GM12878 (cell line): ENCODE results near the gene PRPF6. TPM values are rescaled to one million over a fixed set of nuclear protein-coding genes. Genes with fewer than 3 reads are reported as not detected.

ENCODE experiments used
- BACH1 ChIP-seq: fragments of 450-650 bp; IDR thresholded peaks from 2 replicates; pipeline ENCODE4 v1.6.1; 2017; ENCODE audit warnings: mild to moderate bottlenecking, borderline replicate concordance
- BHLHE40 ChIP-seq, 2 experiments: fragments of 450-650 bp in 1 of 2; IDR thresholded peaks; 2 replicates each; pipeline ENCODE4 v1.6.1; 2011 to 2017; ENCODE audit warnings: low read depth in 2 of 2, borderline replicate concordance in 1 of 2, improper control_type of control experiment in 1 of 2, low read length in 1 of 2, mild to moderate bottlenecking in 1 of 2
- EGR1 ChIP-seq, 2 experiments: IDR thresholded peaks; 1 replicate in 1 of 2; 2 replicates in 1 of 2; pipeline ENCODE4 v1.6.1; 2011 to 2012; ENCODE audit warnings: low read depth in 2 of 2, low read length in 2 of 2, borderline replicate concordance in 1 of 2, mild to moderate bottlenecking in 1 of 2, moderate library complexity in 1 of 2
- ETV6 ChIP-seq, 2 experiments: fragments of 450-650 bp in 1 of 2; IDR thresholded peaks in 1 of 2; conservative IDR thresholded peaks in 1 of 2; 2 replicates each; pipeline ENCODE4 v1.6.1; 2014; ENCODE audit warnings: antibody characterized with exemption in 1 of 2, borderline replicate concordance in 1 of 2, low read depth in 1 of 2, mild to moderate bottlenecking in 1 of 2, moderate library complexity in 1 of 2
- FOXM1 ChIP-seq: IDR thresholded peaks from 2 replicates; pipeline ENCODE4 v1.6.1; 2012; ENCODE audit warnings: low read depth, mild to moderate bottlenecking, inconsistent platforms, low read length, moderate library complexity
- HDAC6 ChIP-seq: fragments of 200-600 bp; sonication (generic); IDR thresholded peaks from one replicate; pipeline ENCODE4 v1.8.0; 2017; ENCODE audit warnings: antibody characterized with exemption; ENCODE audit not compliant: unreplicated experiment
- IKZF1 ChIP-seq: fragments of 450-650 bp; conservative IDR thresholded peaks from 2 replicates; pipeline ENCODE4 v1.6.1; 2017; ENCODE audit warnings: antibody characterized with exemption, mild to moderate bottlenecking
- IKZF2 ChIP-seq, 2 experiments: fragments of 450-650 bp; IDR thresholded peaks; 2 replicates each; pipeline ENCODE4 v1.6.1; 2017; ENCODE audit warnings: mild to moderate bottlenecking in 2 of 2, moderate library complexity in 2 of 2
- LARP7 ChIP-seq: fragments of 450-650 bp; IDR thresholded peaks from 2 replicates; pipeline ENCODE4 v1.6.1; 2017; ENCODE audit warnings: mild to moderate bottlenecking
- MXI1 ChIP-seq: fragments of 150-350 bp; IDR thresholded peaks from 2 replicates; pipeline ENCODE4 v1.6.1; 2011; ENCODE audit warnings: low read depth, mild to moderate bottlenecking, inconsistent platforms, low read length, improper control_type of control experiment
- MYC ChIP-seq: IDR thresholded peaks from 2 replicates; pipeline ENCODE4 v1.6.1; 2011; ENCODE audit warnings: mild to moderate bottlenecking, low read length, moderate library complexity, inconsistent platforms; ENCODE audit not compliant: insufficient read depth, insufficient replicate concordance, insufficient read length, severe bottlenecking
- NR2C1 ChIP-seq: fragments of 450-650 bp; IDR thresholded peaks from 2 replicates; pipeline ENCODE4 v1.6.1; 2017; ENCODE audit warnings: antibody characterized with exemption, mild to moderate bottlenecking, moderate library complexity
- POLR2A ChIP-seq: IDR thresholded peaks from 2 replicates; pipeline ENCODE4 v1.6.1; 2011; ENCODE audit warnings: low read depth, mild to moderate bottlenecking, low read length
- RB1 ChIP-seq: fragments of 450-650 bp; formaldehyde crosslinking; IDR thresholded peaks from 2 replicates; pipeline ENCODE4 v1.6.1; 2017; ENCODE audit warnings: mild to moderate bottlenecking, borderline replicate concordance
- RELA ChIP-seq: fragments of 450-650 bp; IDR thresholded peaks from 2 replicates; pipeline ENCODE4 v1.8.0; 2014; ENCODE audit warnings: borderline replicate concordance; ENCODE audit not compliant: partially characterized antibody
- RUNX3 ChIP-seq: IDR thresholded peaks from 2 replicates; pipeline ENCODE4 v1.6.1; 2012; ENCODE audit warnings: low read length, inconsistent platforms
- SIN3A ChIP-seq: IDR thresholded peaks from 2 replicates; pipeline ENCODE4 v1.6.1; 2012; ENCODE audit warnings: low read depth, low read length, improper control_type of control experiment
- SPI1 ChIP-seq: IDR thresholded peaks from 2 replicates; pipeline ENCODE4 v1.6.1; 2011; ENCODE audit warnings: low read depth, mild to moderate bottlenecking, low read length, moderate library complexity, borderline replicate concordance; ENCODE audit not compliant: insufficient read depth
- SREBF1 ChIP-seq: IDR thresholded peaks from 2 replicates; pipeline ENCODE4 v1.6.1; 2012; ENCODE audit warnings: mild to moderate bottlenecking, low read length
- ZNF217 ChIP-seq: fragments of 450-650 bp; IDR thresholded peaks from 2 replicates; pipeline ENCODE4 v1.6.1; 2017; ENCODE audit warnings: antibody characterized with exemption, mild to moderate bottlenecking
- ZNF24 ChIP-seq: fragments of 450-650 bp; IDR thresholded peaks from 2 replicates; pipeline ENCODE4 v1.6.1; 2017; ENCODE audit warnings: antibody characterized with exemption, mild to moderate bottlenecking
- polyA plus RNA-seq, 11 experiments: library from polyadenylated mRNA; depleted of rRNA in 4 of 11; unstranded in 6 of 11; stranded (reverse) in 5 of 11; fragments of >200 nt; fragmentation: Nextera tagmentation in 4 of 11; fragmentation: Illumina TruSeq in 1 of 11; extraction: Ambion mirVana in 4 of 11; extraction: Trizol in 1 of 11; gene quantifications; 1 replicate in 1 of 11; 2 replicates in 10 of 11; pipeline versions ENCODE4 v1.2.1 to v1.2.3, GENCODE V29; 2011 to 2016; ENCODE audit warnings: inconsistent platforms in 2 of 11, missing spikeins in 2 of 11, low read depth in 1 of 11
- total RNA-seq, 4 experiments: library from RNA; depleted of rRNA in 3 of 4; stranded (reverse); fragments of >200 nt in 3 of 4; fragmentation: Illumina TruSeq in 1 of 4; extraction: Trizol in 1 of 4; gene quantifications; 2 replicates each; pipeline versions ENCODE4 v1.2.1 to v1.2.3, GENCODE V29; 2013 to 2021
- TF ChIP-seq, protein P1 (sequence below): IDR thresholded peaks from 2 replicates; pipeline ENCODE4 v1.6.1; 2012; ENCODE audit warnings: low read depth, low read length, improper control_type of control experiment
- TF ChIP-seq, protein P2 (sequence below): IDR thresholded peaks from 2 replicates; pipeline ENCODE4 v1.6.1; 2011; ENCODE audit warnings: borderline replicate concordance, low read depth, mild to moderate bottlenecking, moderate library complexity, mixed read lengths, low read length; ENCODE audit not compliant: insufficient read depth; ENCODE audit errors: extremely low read length
- TF ChIP-seq, protein P3 (sequence below): fragments of 450-650 bp; IDR thresholded peaks from 2 replicates; pipeline ENCODE4 v1.6.1; 2017; ENCODE audit warnings: low read depth, mild to moderate bottlenecking, moderate library complexity

The PRPF6 gene
- total and polyA plus RNA-seq, 10 of the 15 experiments (the other 5 are each of a cell fraction or from before 2014, with no cell fraction given) = 5.0 to 102 (median 71.3) TPM

DNA sequence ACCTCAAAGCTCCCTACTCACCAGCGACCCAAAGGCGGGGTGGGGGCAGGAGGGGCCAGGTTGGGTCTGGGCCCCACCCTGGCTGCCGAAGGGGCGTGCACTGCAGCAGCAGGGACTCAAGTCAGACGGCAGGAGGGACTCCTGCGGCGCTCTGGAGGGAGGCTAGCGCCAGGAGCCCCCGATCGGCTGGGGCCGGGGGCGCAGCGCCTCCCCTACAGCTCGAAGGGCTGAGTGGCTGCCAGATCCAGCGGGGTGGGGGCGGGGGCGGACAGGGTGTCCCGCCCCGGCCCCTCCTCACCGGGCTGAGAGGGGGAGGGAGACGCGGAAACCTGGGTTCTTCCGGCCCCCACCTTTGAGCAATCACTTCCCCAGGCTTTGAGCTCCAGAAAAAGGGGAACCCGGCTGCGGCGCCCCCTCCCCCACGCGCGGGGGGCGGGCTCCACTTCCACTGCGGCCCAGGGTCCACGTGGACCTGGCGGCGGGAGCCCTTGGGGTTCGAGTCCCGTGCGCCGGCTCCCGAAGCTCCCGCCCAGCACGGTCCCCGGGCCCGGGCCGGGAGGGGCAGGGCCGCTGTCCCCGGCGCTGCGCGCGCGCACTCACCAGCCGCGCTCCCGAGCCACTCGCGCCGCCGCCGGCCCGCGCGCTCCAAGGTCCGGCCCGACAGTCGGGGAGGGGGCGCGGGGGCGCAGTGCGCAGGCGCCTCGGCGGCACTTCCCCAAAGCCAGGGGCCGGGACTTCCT is 98.5 kb downstream of the PRPF6 start, which contains the start of gene RGS19 (continued):
- TF ChIP-seq ZNF24 (0 out of 2 replicates have a peak, but pooled peaks have one; percentile 30), NR2C1 (peak; percentile 58; the same call in 1 of the 2 replicates), SIN3A (peak; percentile 59; the same call in 1 of the 2 replicates), HDAC6 (no peak), RUNX3 (0 out of 2 replicates have a peak, but pooled peaks have one; percentile 10), SREBF1 (no peak), RB1 (peak; percentile 18; the same call in 1 of the 2 replicates), ZNF217 (peak; percentile 76), IKZF1 (peak; percentile 95), MYC (no peak), BACH1 (peak; percentile 88), RELA (no peak), POLR2A (peak; percentile 67), IKZF2 (IDR thresholded peaks at IDR 0.05) (peak; percentile 41; a peak in 3 of 4 replicates), FOXM1 (no peak), ETV6 (conservative IDR thresholded peaks at IDR 0.05 in 1 of 2, IDR thresholded peaks at IDR 0.05 in 1 of 2; ENCODE audit: borderline replicate concordance in 1 of 2, low read depth in 1 of 2) (peak in 1 of 2 experiments; percentile 63; a peak in 1 of 4 replicates), SPI1 (peak; percentile 74), MXI1 (peak; percentile 75), EGR1 (IDR thresholded peaks at IDR 0.05; ENCODE audit: borderline replicate concordance in 1 of 2, low read depth in 2 of 2, low read length in 2 of 2) (peak in 1 of 2 experiments; percentile 77; a peak in 1 of 3 replicates), LARP7 (peak; percentile 70; the same call in 1 of the 2 replicates), BHLHE40 (IDR thresholded peaks at IDR 0.05; ENCODE audit: borderline replicate concordance in 1 of 2, low read depth in 2 of 2, low read length in 1 of 2) (peak; percentile 84 to 97)
- TF ChIP-seq, protein P1, sequence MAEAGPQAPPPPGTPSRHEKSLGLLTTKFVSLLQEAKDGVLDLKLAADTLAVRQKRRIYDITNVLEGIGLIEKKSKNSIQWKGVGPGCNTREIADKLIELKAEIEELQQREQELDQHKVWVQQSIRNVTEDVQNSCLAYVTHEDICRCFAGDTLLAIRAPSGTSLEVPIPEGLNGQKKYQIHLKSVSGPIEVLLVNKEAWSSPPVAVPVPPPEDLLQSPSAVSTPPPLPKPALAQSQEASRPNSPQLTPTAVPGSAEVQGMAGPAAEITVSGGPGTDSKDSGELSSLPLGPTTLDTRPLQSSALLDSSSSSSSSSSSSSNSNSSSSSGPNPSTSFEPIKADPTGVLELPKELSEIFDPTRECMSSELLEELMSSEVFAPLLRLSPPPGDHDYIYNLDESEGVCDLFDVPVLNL = no peak
- TF ChIP-seq, protein P2, sequence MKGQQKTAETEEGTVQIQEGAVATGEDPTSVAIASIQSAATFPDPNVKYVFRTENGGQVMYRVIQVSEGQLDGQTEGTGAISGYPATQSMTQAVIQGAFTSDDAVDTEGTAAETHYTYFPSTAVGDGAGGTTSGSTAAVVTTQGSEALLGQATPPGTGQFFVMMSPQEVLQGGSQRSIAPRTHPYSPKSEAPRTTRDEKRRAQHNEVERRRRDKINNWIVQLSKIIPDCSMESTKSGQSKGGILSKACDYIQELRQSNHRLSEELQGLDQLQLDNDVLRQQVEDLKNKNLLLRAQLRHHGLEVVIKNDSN = no peak
- TF ChIP-seq, protein P3, sequence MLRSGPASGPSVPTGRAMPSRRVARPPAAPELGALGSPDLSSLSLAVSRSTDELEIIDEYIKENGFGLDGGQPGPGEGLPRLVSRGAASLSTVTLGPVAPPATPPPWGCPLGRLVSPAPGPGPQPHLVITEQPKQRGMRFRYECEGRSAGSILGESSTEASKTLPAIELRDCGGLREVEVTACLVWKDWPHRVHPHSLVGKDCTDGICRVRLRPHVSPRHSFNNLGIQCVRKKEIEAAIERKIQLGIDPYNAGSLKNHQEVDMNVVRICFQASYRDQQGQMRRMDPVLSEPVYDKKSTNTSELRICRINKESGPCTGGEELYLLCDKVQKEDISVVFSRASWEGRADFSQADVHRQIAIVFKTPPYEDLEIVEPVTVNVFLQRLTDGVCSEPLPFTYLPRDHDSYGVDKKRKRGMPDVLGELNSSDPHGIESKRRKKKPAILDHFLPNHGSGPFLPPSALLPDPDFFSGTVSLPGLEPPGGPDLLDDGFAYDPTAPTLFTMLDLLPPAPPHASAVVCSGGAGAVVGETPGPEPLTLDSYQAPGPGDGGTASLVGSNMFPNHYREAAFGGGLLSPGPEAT = no peak
